ENCODE data around the gene HSPD1. TPM values are rescaled to one million over a fixed set of nuclear protein-coding genes. Genes with fewer than 3 reads are reported as not detected.
"Not testable (repeated sequence)": the region's sequence is repeated elsewhere in the genome, so short reads cannot be mapped to it uniquely, and the experiment has no call there.

Gene HSPD1
- total and polyA plus RNA-seq, 2 experiments from 2014 or later = 309 to 327 TPM

GRCh38 chr2:197453914-197454398 is 45.7 kb downstream of the HSPD1 start:
- H3K4me2 ChIP-seq = peak overlapping the region; percentile 85
- H3K27ac ChIP-seq = peak overlapping the region; percentile 98
- DNase-seq (ENCODE audit: low spot score) = no peak
- peak overlapping the region; percentile 35 for H3K4me3 ChIP-seq
- 0% methylated on average over 11 of the region's 11 CpGs for WGBS (ENCODE audit: low lambda C conversion rate, missing lambda C conversion rate)
- no peaks in the 10 kb centered on the region for H3K4me1 ChIP-seq (ENCODE audit: insufficient read depth)
- H3K27me3 ChIP-seq = no peaks in the 10 kb centered on the region
- H3K9me2 ChIP-seq (replicated peaks; ENCODE audit: insufficient read depth) = no peaks in the 10 kb centered on the region
- no peak for TF ChIP-seq CTCF (IDR thresholded peaks at IDR 0.05; ENCODE audit: poor library complexity)
- no peak for TF ChIP-seq EZH2phosphoT487 (IDR thresholded peaks at IDR 0.05; ENCODE audit: low read depth, severe bottlenecking, unreplicated experiment)
- TF ChIP-seq EZH2 (IDR thresholded peaks at IDR 0.05; ENCODE audit: borderline replicate concordance) = no peak
- no peaks in the 10 kb centered on the region for H3K9me3 ChIP-seq (ENCODE audit: low read depth)
- H2AFZ ChIP-seq = no peak overlapping the region
- H4K20me1 ChIP-seq (ENCODE audit: insufficient read depth, poor library complexity, severe bottlenecking) = peaks cover 22% of the 10 kb centered on the region
- H3K79me2 ChIP-seq = peaks cover 50% of the 10 kb centered on the region
- H3K36me3 ChIP-seq (replicated peaks; ENCODE audit: insufficient read depth, low read depth) = no peaks in the 10 kb centered on the region

GRCh38 chr2:197453123-197453913 is 46.3 kb downstream of the HSPD1 start, which contains the start of gene COQ10B:
COQ10B (plus strand) TSS chr2:197453552; CDS start chr2:197453561, 9 bp downstream.
- H3K9me2 ChIP-seq (replicated peaks; ENCODE audit: insufficient read depth) = no peaks in the 10 kb centered on the region
- peak within 1 kb of the TSS; percentile 85 for H3K4me2 ChIP-seq
- TF ChIP-seq EZH2 (IDR thresholded peaks at IDR 0.05; ENCODE audit: borderline replicate concordance) (no peak), CTCF (IDR thresholded peaks at IDR 0.05; ENCODE audit: poor library complexity) (peak; percentile 34)
- H2AFZ ChIP-seq = peak within 1 kb of the TSS; percentile 23
- WGBS (ENCODE audit: low lambda C conversion rate, missing lambda C conversion rate) = 2% methylated on average over 69 of the region's 70 CpGs
- H3K27ac ChIP-seq = peak within 1 kb of the TSS; percentile 98
- no peaks in the 10 kb centered on the region for H3K27me3 ChIP-seq
- no peaks in the 10 kb centered on the region for H3K36me3 ChIP-seq (replicated peaks; ENCODE audit: insufficient read depth, low read depth)
- no peaks in the 10 kb centered on the region for H3K9me3 ChIP-seq (ENCODE audit: low read depth)
- DNase-seq (ENCODE audit: low spot score) = peak; percentile 100
- H4K20me1 ChIP-seq (ENCODE audit: insufficient read depth, poor library complexity, severe bottlenecking) = peaks cover 22% of the 10 kb centered on the region
- H3K79me2 ChIP-seq = peaks cover 44% of the 10 kb centered on the region
- peak within 1 kb of the TSS; percentile 35 for H3K4me3 ChIP-seq
- no peaks in the 10 kb centered on the region for H3K4me1 ChIP-seq (ENCODE audit: insufficient read depth)

- Histone ChIP-seq H4K20me1 (ENCODE audit: insufficient read depth, poor library complexity, severe bottlenecking) (peaks cover 22% of the 10 kb centered on the region), H3K79me2 (peaks cover 38% of the 10 kb centered on the region), H3K27ac (peak overlapping the region; percentile 83), H3K4me3 (peak overlapping the region; percentile 3), H2AFZ (peak overlapping the region; percentile 23), H3K9me2 (replicated peaks; ENCODE audit: insufficient read depth) (no peaks in the 10 kb centered on the region), H3K9me3 (ENCODE audit: low read depth) (no peaks in the 10 kb centered on the region), H3K36me3 (replicated peaks; ENCODE audit: insufficient read depth, low read depth) (no peaks in the 10 kb centered on the region), H3K4me1 (ENCODE audit: insufficient read depth) (no peaks in the 10 kb centered on the region), H3K4me2 (peak overlapping the region; percentile 74), H3K27me3 (no peaks in the 10 kb centered on the region)
- 7% methylated on average over 11 of the region's 11 CpGs for WGBS (ENCODE audit: low lambda C conversion rate, missing lambda C conversion rate)
- no peak for DNase-seq (ENCODE audit: low spot score)
- no peak for TF ChIP-seq EZH2phosphoT487 (IDR thresholded peaks at IDR 0.05; ENCODE audit: low read depth, severe bottlenecking, unreplicated experiment)
- TF ChIP-seq EZH2 (IDR thresholded peaks at IDR 0.05; ENCODE audit: borderline replicate concordance) = no peak
- TF ChIP-seq CTCF (IDR thresholded peaks at IDR 0.05; ENCODE audit: poor library complexity) = no peak
Observed at GRCh38 chr2:197452754-197453122, 46.9 kb downstream of the HSPD1 start.

- not testable (repeated sequence) for H2AFZ ChIP-seq; H3K36me3 ChIP-seq (replicated peaks; ENCODE audit: insufficient read depth, low read depth); DNase-seq (ENCODE audit: low spot score); H3K27me3 ChIP-seq; H3K9me2 ChIP-seq (replicated peaks; ENCODE audit: insufficient read depth); H3K27ac ChIP-seq; H3K4me1 ChIP-seq (ENCODE audit: insufficient read depth); H3K9me3 ChIP-seq (ENCODE audit: low read depth); H3K4me2 ChIP-seq; H3K4me3 ChIP-seq
- Histone ChIP-seq H3K79me2 (peaks cover 20% of the 10 kb centered on the region), H4K20me1 (ENCODE audit: insufficient read depth, poor library complexity, severe bottlenecking) (peaks cover 15% of the 10 kb centered on the region)
- WGBS (ENCODE audit: low lambda C conversion rate, missing lambda C conversion rate) = 83% methylated on average over 6 of the region's 6 CpGs
Observed at GRCh38 chr2:197450935-197451358, 48.7 kb downstream of the HSPD1 start.
